NCI-H69 (cell line): ENCODE data around the gene RRP1B.
"Not testable (repeated sequence)": the region's sequence is repeated elsewhere in the genome, so short reads cannot be mapped to it uniquely, and the experiment has no call there.

ENCODE experiments used
- DNase-seq: peaks from one replicate; lab custom pipeline; 2025; lab: John Stamatoyannopoulos, UW

Gene RRP1B

GRCh38 chr21:43639470-43640353 is 19.6 kb upstream of the RRP1B start:
- no peak for DNase-seq

DNA sequence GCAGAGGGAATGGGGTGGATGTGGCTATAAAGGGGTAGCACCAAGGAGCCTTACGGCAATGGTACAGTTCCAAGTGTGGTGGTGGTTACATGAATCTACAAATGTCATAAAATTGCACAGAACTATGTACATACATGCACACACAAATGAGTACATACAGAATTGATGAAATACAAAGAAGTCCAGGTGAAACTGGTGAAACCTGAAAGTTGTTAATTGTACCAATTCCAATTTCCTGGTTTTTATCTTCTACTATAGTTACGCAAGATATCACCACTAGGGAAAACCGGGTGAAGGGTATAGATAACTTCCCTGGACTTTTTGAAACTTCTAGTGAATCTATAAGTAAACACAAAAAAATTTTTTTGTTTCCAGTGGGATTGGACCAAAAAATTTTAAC is 19.0 kb upstream of the RRP1B start:
- no peak for DNase-seq

DNA sequence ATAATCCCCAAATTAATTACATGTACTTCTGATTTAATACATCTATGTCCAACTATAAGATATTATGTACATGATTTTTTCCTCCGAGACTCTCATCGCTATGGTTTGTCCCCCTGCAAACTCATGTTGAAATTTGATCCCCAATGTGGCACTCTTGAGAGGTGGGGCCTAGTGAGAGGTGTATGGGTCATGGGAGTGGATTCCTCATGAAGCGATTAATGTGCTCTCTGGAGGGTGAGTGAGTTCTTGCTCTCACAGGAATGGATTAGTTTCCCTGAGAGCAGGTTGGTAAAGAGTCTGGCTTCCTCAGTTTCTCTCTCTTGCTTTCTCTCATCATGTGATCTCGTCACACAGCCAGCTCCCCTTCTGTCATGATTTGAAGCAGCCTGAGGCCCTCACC is 16.2 kb upstream of the RRP1B start:
- DNase-seq = peak; percentile 26

GRCh38 chr21:43644071-43644470 is 15.3 kb upstream of the RRP1B start:
- no peak for DNase-seq

DNA sequence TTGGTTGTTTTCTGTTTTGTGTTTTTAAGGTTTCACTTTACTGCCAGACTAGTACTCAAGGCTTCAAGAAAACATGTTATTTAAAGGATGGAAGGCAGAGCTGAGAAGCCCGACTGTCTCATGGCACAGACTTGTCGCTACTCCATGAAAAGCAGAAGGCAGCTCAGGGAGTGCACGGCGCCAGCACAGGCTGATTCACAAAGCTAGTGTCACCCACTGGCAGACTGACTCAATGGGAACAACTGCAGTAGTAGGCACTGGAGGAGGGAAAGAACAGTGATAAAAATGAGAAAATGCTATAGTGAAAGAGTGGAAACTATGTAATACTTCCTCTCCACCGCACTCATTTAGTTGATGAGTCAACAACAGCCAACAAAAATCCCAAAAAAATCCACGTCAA is 14.8 kb upstream of the RRP1B start:
- no peak for DNase-seq

DNA sequence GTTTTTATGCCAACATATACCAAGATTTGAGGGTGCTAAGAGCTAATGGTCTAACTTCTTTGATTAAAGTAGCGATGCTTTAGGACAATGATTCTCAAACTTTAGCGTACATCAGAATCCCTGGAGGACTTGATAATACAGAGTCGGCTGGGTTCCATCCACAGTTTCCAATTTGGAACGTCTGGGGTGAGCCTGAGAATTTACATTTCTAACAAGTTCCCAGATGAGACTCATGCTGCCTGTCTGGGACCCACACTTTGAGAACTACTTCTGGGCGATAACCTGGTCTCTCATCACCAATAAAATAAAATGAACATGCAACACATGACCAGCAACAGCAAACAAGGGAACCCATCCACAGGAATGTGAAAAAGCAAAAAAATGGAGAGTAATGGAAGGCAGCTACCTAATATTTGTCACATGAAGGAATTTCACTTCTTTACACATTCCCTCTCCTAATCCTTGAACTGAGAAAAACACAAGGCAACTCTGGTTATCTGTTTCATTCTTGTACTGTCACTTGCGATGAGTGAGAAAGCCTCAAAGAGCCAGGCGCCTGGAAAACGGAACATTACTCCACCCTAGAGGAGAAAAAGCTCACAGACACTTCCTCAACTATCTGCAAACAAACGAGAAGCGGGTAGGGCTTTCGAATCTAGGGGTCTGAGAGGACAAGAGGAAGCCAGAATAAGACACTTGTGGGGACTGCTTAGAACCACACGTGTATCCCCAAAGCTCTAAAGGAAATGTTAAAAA is 14.0 kb upstream of the RRP1B start:
- peak; percentile 83 for DNase-seq

- DNase-seq = no peak
These were observed 13.4 kb upstream of the RRP1B start for GRCh38 chr21:43645976-43646375.

- DNase-seq = peak; percentile 96
These were observed 12.7 kb upstream of the RRP1B start for GRCh38 chr21:43646550-43647260.

GRCh38 chr21:43648171-43648570 is 11.2 kb upstream of the RRP1B start:
- peak; percentile 23 for DNase-seq

- not testable (repeated sequence) for DNase-seq
These were observed 7.4 kb upstream of the RRP1B start for GRCh38 chr21:43651926-43652325.

- no peak for DNase-seq
These were observed 6.7 kb upstream of the RRP1B start for GRCh38 chr21:43652616-43653015.

- no peak for DNase-seq
These were observed 5.7 kb upstream of the RRP1B start for GRCh38 chr21:43653626-43654025.

GRCh38 chr21:43654806-43655489 is 4.4 kb upstream of the RRP1B start:
- DNase-seq = no peak

GRCh38 chr21:43657355-43658087 is 1.8 kb upstream of the RRP1B start:
- DNase-seq = no peak

- DNase-seq = no peak
These were observed 1.1 kb upstream of the RRP1B start for GRCh38 chr21:43658088-43658741.

GRCh38 chr21:43658769-43659135 is 608 bp upstream of the RRP1B start:
- no peak for DNase-seq

GRCh38 chr21:43662286-43662685 is 2.9 kb downstream of the RRP1B start:
- no peak for DNase-seq

GRCh38 chr21:43663033-43663432 is 3.7 kb downstream of the RRP1B start:
- no peak for DNase-seq

GRCh38 chr21:43664358-43664757 is 5.0 kb downstream of the RRP1B start:
- DNase-seq = no peak

DNA sequence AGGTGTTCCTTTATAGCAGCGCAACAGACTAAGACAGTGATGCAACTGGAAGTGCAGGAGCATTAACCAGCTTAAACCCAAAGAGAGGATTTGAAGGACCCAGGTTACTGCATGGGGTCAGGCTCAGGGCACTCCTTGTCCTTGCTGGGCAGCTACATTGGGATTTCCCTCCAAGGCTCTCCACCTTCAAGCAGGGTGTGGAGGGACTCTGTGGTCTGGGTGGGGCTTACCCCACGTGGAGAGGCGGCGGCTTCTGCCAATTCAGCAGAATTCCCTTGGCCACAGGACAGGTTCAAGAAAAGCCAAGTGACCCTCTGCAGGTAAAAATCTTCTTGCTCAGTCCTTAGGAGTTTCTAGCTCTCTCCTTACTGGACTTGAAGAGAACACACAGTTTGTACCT is 6.5 kb downstream of the RRP1B start:
- no peak for DNase-seq
